CD14-positive monocyte (primary cell): Measurements from ENCODE around the gene IGFBP6. TPM values are rescaled to one million over a fixed set of nuclear protein-coding genes. Genes with fewer than 3 reads are reported as not detected.

Experiments used
- DNase-seq, 3 donors: peaks; one replicate each; pipeline ENCODE4 v3.0.0-alpha.2; 2011 to 2022
- H2AFZ ChIP-seq: 2 replicates; pipeline ENCODE4 v1.6.0; 2012; ENCODE audit warnings: mild to moderate bottlenecking, low read depth, low read length, inconsistent platforms; ENCODE audit not compliant: insufficient read depth, poor library complexity, severe bottlenecking
- H3K27ac ChIP-seq, 2 donors: 1 replicate in 1 of 2; 2 replicates in 1 of 2; pipeline ENCODE4 v1.5.1; 2012 to 2013; ENCODE audit warnings: low read length in 2 of 2, control low read depth in 1 of 2, inconsistent platforms in 1 of 2, low read depth in 1 of 2, mild to moderate bottlenecking in 1 of 2
- H3K27me3 ChIP-seq, 2 donors: one replicate each; pipeline versions ENCODE4 v1.6.0 to v1.6.1; 2011 to 2013; ENCODE audit warnings: low read length in 2 of 2; ENCODE audit not compliant: control insufficient read depth in 2 of 2, insufficient read depth in 2 of 2
- H3K36me3 ChIP-seq, 2 donors: replicated peaks in 1 of 2; 1 replicate in 1 of 2; 2 replicates in 1 of 2; pipeline versions ENCODE4 v1.5.1 to v1.6.1; 2012 to 2013; ENCODE audit warnings: low read length in 2 of 2, control low read depth in 1 of 2, inconsistent platforms in 1 of 2, mild to moderate bottlenecking in 1 of 2; ENCODE audit not compliant: insufficient read depth in 2 of 2, control insufficient read depth in 1 of 2
- H3K4me1 ChIP-seq, 2 donors: 1 replicate in 1 of 2; 2 replicates in 1 of 2; pipeline versions ENCODE4 v1.5.1 to v1.6.1; 2012 to 2013; ENCODE audit warnings: low read length in 2 of 2, control low read depth in 1 of 2, inconsistent platforms in 1 of 2, mild to moderate bottlenecking in 1 of 2, moderate library complexity in 1 of 2; ENCODE audit not compliant: insufficient read depth in 2 of 2, control insufficient read depth in 1 of 2
- H3K4me2 ChIP-seq: replicated peaks from 2 replicates; pipeline ENCODE3; 2012; ENCODE audit warnings: low read length, moderate library complexity, mild to moderate bottlenecking; ENCODE audit not compliant: poor library complexity, severe bottlenecking; ENCODE audit errors: extremely low read depth
- H3K4me3 ChIP-seq, 3 experiments: fragments of 200-600 bp in 1 of 3; sonication (generic) in 1 of 3; replicated peaks in 1 of 3; 1 replicate in 2 of 3; 2 replicates in 1 of 3; pipeline ENCODE4 v1.5.1; 2011 to 2013; ENCODE audit warnings: low read length in 3 of 3, mild to moderate bottlenecking in 3 of 3, control low read depth in 2 of 3, low read depth in 2 of 3, inconsistent platforms in 1 of 3, moderate library complexity in 1 of 3
- H3K79me2 ChIP-seq: 2 replicates; pipeline ENCODE4 v1.6.0; 2012; ENCODE audit warnings: mild to moderate bottlenecking, control low read depth, inconsistent platforms, low read length, moderate library complexity; ENCODE audit not compliant: insufficient read depth
- H3K9ac ChIP-seq: 2 replicates; pipeline ENCODE4 v1.6.0; 2017; ENCODE audit warnings: low read length, mild to moderate bottlenecking; ENCODE audit not compliant: insufficient read depth, poor library complexity, severe bottlenecking
- H3K9me3 ChIP-seq, 2 donors: replicated peaks in 1 of 2; 1 replicate in 1 of 2; 2 replicates in 1 of 2; pipeline versions ENCODE4 v1.5.1 to v1.6.1; 2012 to 2013; ENCODE audit warnings: low read length in 2 of 2, control low read depth in 1 of 2; ENCODE audit not compliant: control insufficient read depth in 1 of 2, insufficient read depth in 1 of 2
- H4K20me1 ChIP-seq: 2 replicates; pipeline ENCODE4 v1.6.0; 2012; ENCODE audit warnings: mild to moderate bottlenecking, low read length, control low read depth, moderate library complexity; ENCODE audit not compliant: insufficient read depth
- H3K27ac Mint-ChIP-seq, 7 donors: one replicate each; pipeline ENCODE4 v1.8.0; 2020; ENCODE audit warnings: mild to moderate bottlenecking in 7 of 7, mixed read lengths in 7 of 7, moderate library complexity in 6 of 7, inconsistent platforms in 2 of 7
- H3K27me3 Mint-ChIP-seq, 3 donors: one replicate each; pipeline ENCODE4 v1.8.0; 2021 to 2022; ENCODE audit warnings: low read depth in 3 of 3, mild to moderate bottlenecking in 3 of 3, mixed read lengths in 3 of 3, moderate library complexity in 3 of 3, inconsistent platforms in 1 of 3
- H3K36me3 Mint-ChIP-seq, 2 donors: one replicate each; pipeline ENCODE4 v1.8.0; 2020; ENCODE audit warnings: mixed read lengths in 2 of 2, inconsistent platforms in 1 of 2, mild to moderate bottlenecking in 1 of 2
- H3K4me1 Mint-ChIP-seq: one replicate; pipeline ENCODE4 v1.8.0; 2020; ENCODE audit warnings: mild to moderate bottlenecking, mixed read lengths
- H3K4me3 Mint-ChIP-seq, 2 donors: one replicate each; pipeline ENCODE4 v1.8.0; 2020; ENCODE audit warnings: mild to moderate bottlenecking in 2 of 2, mixed read lengths in 2 of 2, moderate library complexity in 1 of 2
- H3K9me3 Mint-ChIP-seq, 7 donors: one replicate each; pipeline ENCODE4 v1.8.0; 2020 to 2022; ENCODE audit warnings: mixed read lengths in 7 of 7, mild to moderate bottlenecking in 6 of 7, moderate library complexity in 6 of 7, inconsistent platforms in 2 of 7
- CTCF ChIP-seq: fragments of 200-600 bp; IDR thresholded peaks from one replicate; pipeline ENCODE4 v1.8.0; 2022; ENCODE audit warnings: antibody characterized with exemption, mild to moderate bottlenecking
- WGBS: methylation state at CpG from one replicate; pipeline ENCODE4 v1.1.5; 2013; ENCODE audit warnings: missing lambda C conversion rate; ENCODE audit not compliant: insufficient coverage; 5-methylcytosine and 5-hydroxymethylcytosine counted together
- intact Hi-C, 2 donors: fragments of 100-400 bp; cut with micrococcal nuclease; formaldehyde crosslinking; loops; one replicate each; pipeline versions ENCODE4 v1.15.0 to v1.15.1; 2023
- polyA plus RNA-seq, 3 donors: library from polyadenylated mRNA; depleted of rRNA in 1 of 3; unstranded in 2 of 3; stranded (reverse) in 1 of 3; fragments of 300-500 nt in 2 of 3; fragments of >200 nt in 1 of 3; fragmentation: Illumina TruSeq in 2 of 3; gene quantifications; 1 replicate in 2 of 3; 2 replicates in 1 of 3; pipeline ENCODE4 v1.2.3, GENCODE V29; 2012 to 2021

Gene IGFBP6
- polyA plus RNA-seq, 3 donors = 0.20 TPM; not detected in 2

GRCh38 chr12:53050426-53051057 is 46.9 kb upstream of the IGFBP6 start:
- Histone ChIP-seq H3K4me2 (no peak overlapping the region), H3K4me1 (peaks cover 20 to 30% of the 10 kb centered on the region in 2 donors), H3K36me3 (no peaks in the 10 kb centered on the region), H3K9ac (no peak overlapping the region), H3K27me3 (peaks cover 0 to 11% of the 10 kb centered on the region in 2 donors), H4K20me1 (no peaks in the 10 kb centered on the region), H3K9me3 (no peaks in the 10 kb centered on the region), H3K4me3 (no peak overlapping the region), H2AFZ (no peak overlapping the region), H3K27ac (no peak overlapping the region), H3K79me2 (no peaks in the 10 kb centered on the region)
- Mint-ChIP-seq H3K27me3 (peaks cover 13 to 37% (median 24%) of the 10 kb centered on the region in 3 donors), H3K36me3 (peaks cover 0 to 3% of the 10 kb centered on the region in 2 donors), H3K9me3 (peaks cover 0 to 6% (median 0%) of the 10 kb centered on the region in 7 donors), H3K27ac (peak overlapping the region in 1 of 7 donors; percentile 32), H3K4me1 (peaks cover 24% of the 10 kb centered on the region), H3K4me3 (no peak overlapping the region)
- WGBS = 80% methylated on average over 1 of the region's 2 CpGs
- TF ChIP-seq CTCF = no peak
- intact Hi-C loops = no loop called here
- no peak for DNase-seq

DNA sequence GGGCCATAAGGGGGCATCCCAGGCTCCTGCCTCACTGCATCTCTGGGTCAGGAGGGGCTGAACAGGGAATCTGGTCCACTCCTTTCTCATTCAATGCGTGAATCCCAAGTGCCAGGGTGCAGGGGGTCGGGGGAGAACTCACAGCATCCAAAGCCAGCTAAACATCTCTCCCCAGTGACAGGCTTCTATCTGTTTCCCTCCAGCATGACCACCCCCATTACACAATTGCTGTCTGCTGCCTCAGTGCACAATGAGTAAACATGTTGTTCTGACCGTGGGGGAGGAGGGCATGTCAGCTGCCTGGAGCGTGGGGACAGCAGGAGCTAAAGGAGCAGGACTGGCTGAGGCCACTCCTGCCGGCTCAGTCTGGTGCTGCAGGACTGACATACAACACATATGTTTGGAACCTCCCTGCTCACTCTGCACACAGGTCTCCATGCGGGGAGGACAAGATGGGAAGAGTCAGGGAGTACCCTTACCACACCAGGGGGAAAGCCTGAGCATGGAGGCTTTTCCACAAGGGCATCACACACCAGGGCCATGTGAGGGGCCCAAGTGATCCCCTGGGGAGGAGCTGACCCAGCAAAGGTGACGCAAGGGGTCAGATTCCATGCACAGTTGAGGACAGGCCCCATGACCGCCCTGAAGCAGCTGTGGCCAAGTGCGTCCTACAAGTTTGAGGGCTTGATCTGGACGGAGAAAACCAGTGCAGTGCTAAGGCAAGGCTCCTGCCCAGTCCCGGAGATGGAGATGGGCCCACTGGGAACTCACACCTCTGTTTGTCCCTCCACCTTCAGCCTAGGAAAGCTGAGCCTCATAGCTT is 46.2 kb upstream of the IGFBP6 start:
- Histone ChIP-seq H3K4me3 (no peak overlapping the region), H2AFZ (no peak overlapping the region), H3K27me3 (peaks cover 0 to 4% of the 10 kb centered on the region in 2 donors), H3K4me2 (no peak overlapping the region), H3K9me3 (no peaks in the 10 kb centered on the region), H3K36me3 (no peaks in the 10 kb centered on the region), H3K27ac (no peak overlapping the region), H3K4me1 (peaks cover 16 to 25% of the 10 kb centered on the region in 2 donors), H4K20me1 (no peaks in the 10 kb centered on the region), H3K9ac (no peak overlapping the region), H3K79me2 (no peaks in the 10 kb centered on the region)
- no peak overlapping the region for H3K27ac Mint-ChIP-seq
- peak in 2 of 3 donors; percentile 11 to 38 for DNase-seq
- H3K36me3 Mint-ChIP-seq = peaks cover 0 to 3% of the 10 kb centered on the region in 2 donors
- peak overlapping the region in 1 of 2 donors; percentile 14 for H3K4me3 Mint-ChIP-seq
- WGBS = 69% methylated on average over 5 of the region's 11 CpGs
- H3K4me1 Mint-ChIP-seq = peaks cover 18% of the 10 kb centered on the region
- no peaks in the 10 kb centered on the region for H3K9me3 Mint-ChIP-seq
- intact Hi-C loops = no loop called here
- H3K27me3 Mint-ChIP-seq = peaks cover 6 to 31% (median 21%) of the 10 kb centered on the region in 3 donors
- no peak for TF ChIP-seq CTCF
